Astrocyte of the spinal cord (primary cell): ENCODE measurements around the gene ZSCAN20.

Experiments used
- DNase-seq: peaks from one replicate; pipeline ENCODE4 v3.0.0; 2011; ENCODE audit warnings: low read depth, low spot score
- H3K4me3 ChIP-seq: 2 replicates; pipeline ENCODE4 v1.5.1; 2011; ENCODE audit warnings: low read depth, mild to moderate bottlenecking, low read length, moderate library complexity
- CTCF ChIP-seq: IDR thresholded peaks from 2 replicates; pipeline ENCODE4 v1.5.1; 2012; ENCODE audit warnings: low read depth, mild to moderate bottlenecking, low read length, inconsistent platforms
- in situ Hi-C: cut with HindIII; loops from 2 replicates; pipeline ENCODE4 v1.10.0; 2017; ENCODE audit warnings: low sequenced_read_pairs

ZSCAN20 gene

GRCh38 chr1:33532936-33533335, 60.5 kb downstream of the ZSCAN20 start:
- no peak overlapping the region for H3K4me3 ChIP-seq
- no peak for DNase-seq
- in situ Hi-C loops = no loop called here
- no peak for TF ChIP-seq CTCF

GRCh38 chr1:33535334-33535733, 62.9 kb downstream of the ZSCAN20 start:
- in situ Hi-C loops = no loop called here
- no peak for DNase-seq
- H3K4me3 ChIP-seq = no peak overlapping the region

GRCh38 chr1:33537885-33538284, 65.4 kb downstream of the ZSCAN20 start:
- no peak overlapping the region for H3K4me3 ChIP-seq
- in situ Hi-C loops = no loop called here
- DNase-seq = no peak
- TF ChIP-seq CTCF = no peak

More at GRCh38 chr1:33535334-33535733, 62.9 kb downstream of the ZSCAN20 start:
- TF ChIP-seq CTCF = no peak

- no peak overlapping the region for H3K4me3 ChIP-seq
- in situ Hi-C loops = no loop called here
- TF ChIP-seq CTCF = no peak
- no peak for DNase-seq
Measured at GRCh38 chr1:33541966-33542365, 69.5 kb downstream of the ZSCAN20 start.
